ENCODE measurements around the gene CBX7. TPM values are rescaled to one million over a fixed set of nuclear protein-coding genes. Genes with fewer than 3 reads are reported as not detected.

The CBX7 gene
- total RNA-seq, 2 donors from 2014 or later: 82.7 to 115 TPM

GRCh38 chr22:39176714-39177455, 24.4 kb upstream of the CBX7 start:
- Histone ChIP-seq H3K27ac (peak overlapping the region; percentile 47 to 70), H3K36me3 (no peaks in the 10 kb centered on the region), H3K9me3 (no peaks in the 10 kb centered on the region), H3K4me3 (no peak overlapping the region), H3K4me1 (replicated peaks) (peaks cover 23% of the 10 kb centered on the region), H3K27me3 (replicated peaks; ENCODE audit: insufficient read depth) (no peaks in the 10 kb centered on the region)
- no peak for DNase-seq (ENCODE audit: low spot score)
- TF ChIP-seq POLR2A (IDR thresholded peaks at IDR 0.05) (no peak), POLR2AphosphoS5 (IDR thresholded peaks at IDR 0.05) (no peak), CTCF (IDR thresholded peaks at IDR 0.05) (no peak)
- WGBS: 89% methylated on average over 12 of the region's 14 CpGs
- intact Hi-C loops (cut with DNase I): no loop called here

- TF ChIP-seq POLR2AphosphoS5 (IDR thresholded peaks at IDR 0.05) (peak; percentile 87), CTCF (IDR thresholded peaks at IDR 0.05) (no peak)
- intact Hi-C loops (cut with DNase I): no loop called here
- Histone ChIP-seq H3K4me1 (replicated peaks) (peaks cover 23% of the 10 kb centered on the region), H3K27me3 (replicated peaks; ENCODE audit: insufficient read depth) (no peaks in the 10 kb centered on the region), H3K4me3 (no peak overlapping the region), H3K9me3 (no peaks in the 10 kb centered on the region), H3K27ac (peak overlapping the region; percentile 47 to 70), H3K36me3 (no peaks in the 10 kb centered on the region)
- 57% methylated on average over 8 of the region's 23 CpGs for WGBS
- DNase-seq (ENCODE audit: low spot score): peak; percentile 68
Measured at GRCh38 chr22:39176143-39176713, 23.7 kb upstream of the CBX7 start.

GRCh38 chr22:39175353-39176142, 23.1 kb upstream of the CBX7 start:
- H3K27ac ChIP-seq: peak overlapping the region; percentile 47 to 70
- no peak for DNase-seq (ENCODE audit: low spot score)
- H3K4me3 ChIP-seq: no peak overlapping the region
- TF ChIP-seq CTCF (IDR thresholded peaks at IDR 0.05): no peak
- TF ChIP-seq POLR2AphosphoS5 (IDR thresholded peaks at IDR 0.05): no peak
- TF ChIP-seq POLR2A (IDR thresholded peaks at IDR 0.05): no peak
- no peaks in the 10 kb centered on the region for H3K27me3 ChIP-seq (replicated peaks; ENCODE audit: insufficient read depth)
- no peaks in the 10 kb centered on the region for H3K36me3 ChIP-seq
- no peaks in the 10 kb centered on the region for H3K9me3 ChIP-seq
- intact Hi-C loops (cut with DNase I): no loop called here
- WGBS: 87% methylated on average over 18 of the region's 18 CpGs
- H3K4me1 ChIP-seq (replicated peaks): peaks cover 26% of the 10 kb centered on the region

GRCh38 chr22:39174498-39175352, 22.2 kb upstream of the CBX7 start:
- H3K27ac ChIP-seq: peak overlapping the region; percentile 47 to 70

More at GRCh38 chr22:39174498-39175352, 22.2 kb upstream of the CBX7 start:
- 24% methylated on average over 22 of the region's 22 CpGs for WGBS
- peaks cover 26% of the 10 kb centered on the region for H3K4me1 ChIP-seq (replicated peaks)
- H3K9me3 ChIP-seq: no peaks in the 10 kb centered on the region
- no peaks in the 10 kb centered on the region for H3K36me3 ChIP-seq
- H3K27me3 ChIP-seq (replicated peaks; ENCODE audit: insufficient read depth): no peaks in the 10 kb centered on the region
- TF ChIP-seq CTCF (IDR thresholded peaks at IDR 0.05): no peak
- TF ChIP-seq POLR2AphosphoS5 (IDR thresholded peaks at IDR 0.05): no peak
- no peak for TF ChIP-seq POLR2A (IDR thresholded peaks at IDR 0.05)
- intact Hi-C loops (cut with DNase I): no loop called here
- H3K4me3 ChIP-seq: no peak overlapping the region
- peak; percentile 53 for DNase-seq (ENCODE audit: low spot score)
